H1 (cell line): ENCODE data around the gene EIF4A3. TPM values are rescaled to one million over a fixed set of nuclear protein-coding genes. Genes with fewer than 3 reads are reported as not detected.

Experiments used
- CBX8 ChIP-seq: fragments of 300-800, 300-1000 bp; sonication (generic); IDR thresholded peaks from 2 replicates; pipeline ENCODE4 v1.7.1; 2016; ENCODE audit warnings: low read depth, low read length, borderline replicate concordance
- EGR1 ChIP-seq: IDR thresholded peaks from 2 replicates; pipeline ENCODE4 v1.6.1; 2011; ENCODE audit warnings: low read depth, low read length, borderline replicate concordance
- HDAC6 ChIP-seq: IDR thresholded peaks from one replicate; pipeline ENCODE4 v1.7.1; 2012; ENCODE audit warnings: low read depth, mild to moderate bottlenecking, inconsistent platforms, low read length, moderate library complexity
- POU5F1 ChIP-seq: IDR thresholded peaks from 2 replicates; pipeline ENCODE4 v1.6.1; 2011; ENCODE audit warnings: low read depth, mild to moderate bottlenecking, low read length, moderate library complexity
- RAD21 ChIP-seq, 2 experiments: IDR thresholded peaks in 1 of 2; conservative IDR thresholded peaks in 1 of 2; 2 replicates each; pipeline ENCODE4 v1.6.1; 2011; ENCODE audit warnings: low read depth in 2 of 2, low read length in 2 of 2, improper control_type of control experiment in 1 of 2, inconsistent platforms in 1 of 2, mild to moderate bottlenecking in 1 of 2, moderate library complexity in 1 of 2
- RBBP5 ChIP-seq: IDR thresholded peaks from 2 replicates; pipeline ENCODE4 v1.7.1; 2012; ENCODE audit warnings: low read depth, mild to moderate bottlenecking, inconsistent platforms, low read length, moderate library complexity, borderline replicate concordance
- SIN3A ChIP-seq, 2 experiments: IDR thresholded peaks in 1 of 2; conservative IDR thresholded peaks in 1 of 2; 2 replicates each; pipeline ENCODE4 v1.6.1; 2011 to 2012; ENCODE audit warnings: low read length in 2 of 2, improper control_type of control experiment in 1 of 2, low read depth in 1 of 2, mild to moderate bottlenecking in 1 of 2
- SP2 ChIP-seq: IDR thresholded peaks from 2 replicates; pipeline ENCODE4 v1.6.1; 2012; ENCODE audit warnings: mild to moderate bottlenecking, low read length, inconsistent platforms
- ZNF274 ChIP-seq: IDR thresholded peaks from 2 replicates; pipeline ENCODE4 v1.7.0; 2012; ENCODE audit warnings: low read length, borderline replicate concordance; ENCODE audit errors: extremely low read depth
- polyA plus RNA-seq, 7 experiments: library from polyadenylated mRNA; depleted of rRNA in 3 of 7; stranded (reverse) in 5 of 7; unstranded in 2 of 7; fragments of >200 nt in 5 of 7; fragments of 200-250 nt in 2 of 7; gene quantifications; 1 replicate in 5 of 7; 2 replicates in 1 of 7; 4 replicates in 1 of 7; pipeline versions ENCODE4 v1.2.1 to v1.2.3, GENCODE V29; 2011 to 2013; ENCODE audit warnings: missing spikeins in 2 of 7, mixed read lengths in 2 of 7
- total RNA-seq: library from RNA; stranded (reverse); fragmentation: NEBNext Ultra II Directional; extraction: Animal tissue kit (Norgen Biotek cat#: 25700); gene quantifications from 2 replicates; pipeline ENCODE4 v1.2.1, GENCODE V29; 2021

The EIF4A3 gene
- total and polyA plus RNA-seq, 2 of the 8 experiments (the other 6 are each of a cell fraction or from before 2014, with no cell fraction given) = 142 to 146 TPM

DNA sequence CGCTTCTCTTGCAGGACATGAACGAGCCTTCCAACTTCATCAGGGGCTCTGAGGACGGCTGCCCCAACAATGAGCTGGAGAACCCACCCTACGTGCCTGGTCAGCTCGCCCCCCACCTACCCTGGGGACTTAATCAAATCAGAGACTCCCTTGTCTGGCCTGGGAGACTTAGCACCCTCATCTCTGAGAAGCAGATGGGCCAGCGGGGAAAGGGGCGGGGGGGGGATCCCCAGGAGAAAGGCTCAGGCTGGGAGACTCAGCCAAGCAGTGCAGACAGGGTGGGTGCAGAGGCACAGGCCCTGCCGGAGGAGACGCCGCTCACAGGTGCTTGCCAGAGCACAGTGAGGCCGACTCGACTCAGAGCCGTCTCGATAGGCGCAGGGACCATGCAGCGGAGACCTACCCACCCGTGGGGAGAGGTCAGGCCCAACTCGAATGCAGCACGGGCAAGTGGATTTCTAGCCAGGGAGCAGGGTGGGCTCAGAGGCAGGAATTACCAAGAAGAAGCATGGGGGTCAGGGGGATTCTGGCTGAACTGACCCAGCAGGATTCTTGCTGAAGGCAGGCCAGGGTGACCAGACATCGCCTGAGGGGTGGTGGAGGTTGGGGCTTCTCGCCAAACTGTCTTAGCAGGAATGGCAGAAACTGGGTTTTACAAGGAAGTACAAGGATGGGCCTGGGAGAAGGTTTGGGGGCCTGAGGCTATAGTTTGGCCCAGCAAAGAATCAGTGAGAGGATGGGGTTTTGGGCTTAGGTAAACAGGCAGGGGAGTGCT lies 35.8 kb downstream of the EIF4A3 start (continued):
- TF ChIP-seq RAD21 (IDR thresholded peaks at IDR 0.05 in 1 of 2, conservative IDR thresholded peaks at IDR 0.05 in 1 of 2; ENCODE audit: low read depth in 2 of 2, low read length in 2 of 2) (no peak), ZNF274 (no peak), EGR1 (no peak), SP2 (no peak), HDAC6 (no peak), RBBP5 (no peak), CBX8 (no peak), SIN3A (conservative IDR thresholded peaks at IDR 0.05 in 1 of 2, IDR thresholded peaks at IDR 0.05 in 1 of 2; ENCODE audit: low read depth in 1 of 2, low read length in 2 of 2) (no peak), POU5F1 (no peak)
